ENCODE results near the gene PLEKHA1. TPM values are rescaled to one million over a fixed set of nuclear protein-coding genes. Genes with fewer than 3 reads are reported as not detected.

The PLEKHA1 gene
- total RNA-seq, 2 donors from 2014 or later: 14.2 to 26.5 TPM

- no peak for DNase-seq
- 61 to 64% methylated on average over 2 of the region's 2 CpGs for WGBS, 2 donors
Observed at GRCh38 chr10:122381680-122382079, 7.2 kb downstream of the PLEKHA1 start.

GRCh38 chr10:122386514-122386913, 12.0 kb downstream of the PLEKHA1 start:
- Histone ChIP-seq H3K27me3 (no peaks in the 10 kb centered on the region), H3K27ac (peak overlapping the region in 2 of 4 donors; percentile 9 to 60), H3K4me3 (no peak overlapping the region), H3K36me3 (replicated peaks in 1 of 2; ENCODE audit: insufficient read depth in 1 of 2, low read depth in 2 of 2) (no peaks in the 10 kb centered on the region), H3K4me1 (peaks cover 40% of the 10 kb centered on the region), H3K9me3 (no peaks in the 10 kb centered on the region)
- no peak for TF ChIP-seq POLR2A (IDR thresholded peaks at IDR 0.05)
- TF ChIP-seq CTCF (IDR thresholded peaks at IDR 0.05): no peak
- intact Hi-C loops (cut with DNase I): no loop called here
- ATAC-seq (no peak), DNase-seq (no peak)
- WGBS, 2 donors: 20 to 34% methylated on average over 2 of the region's 2 CpGs

More at GRCh38 chr10:122381680-122382079, 7.2 kb downstream of the PLEKHA1 start:
- no peaks in the 10 kb centered on the region for H3K27me3 ChIP-seq
- no peaks in the 10 kb centered on the region for H3K36me3 ChIP-seq (replicated peaks in 1 of 2; ENCODE audit: insufficient read depth in 1 of 2, low read depth in 2 of 2)
- no peaks in the 10 kb centered on the region for H3K9me3 ChIP-seq
- H3K4me1 ChIP-seq: peaks cover 35% of the 10 kb centered on the region
- no peak overlapping the region for H3K27ac ChIP-seq
- ATAC-seq: no peak
- H3K4me3 ChIP-seq: no peak overlapping the region
- no peak for TF ChIP-seq POLR2A (IDR thresholded peaks at IDR 0.05)
- TF ChIP-seq CTCF (IDR thresholded peaks at IDR 0.05): no peak
- intact Hi-C loops (cut with DNase I): no loop called here

- WGBS, 2 donors: 92 to 95% methylated on average over 2 of the region's 2 CpGs
- TF ChIP-seq POLR2A (IDR thresholded peaks at IDR 0.05) (no peak), CTCF (IDR thresholded peaks at IDR 0.05) (no peak)
- no peaks in the 10 kb centered on the region for H3K9me3 ChIP-seq
- no peak overlapping the region for H3K4me3 ChIP-seq
- DNase-seq (no peak), ATAC-seq (no peak)
- intact Hi-C loops (cut with DNase I): no loop called here
- H3K27ac ChIP-seq: no peak overlapping the region
- peaks cover 37% of the 10 kb centered on the region for H3K4me1 ChIP-seq
- H3K27me3 ChIP-seq: no peaks in the 10 kb centered on the region
- H3K36me3 ChIP-seq (replicated peaks in 1 of 2; ENCODE audit: insufficient read depth in 1 of 2, low read depth in 2 of 2): no peaks in the 10 kb centered on the region
Observed at GRCh38 chr10:122387572-122387971, 13.1 kb downstream of the PLEKHA1 start.

- WGBS, 2 donors: 82 to 89% methylated on average over 1 of the region's 1 CpG
- H3K4me3 ChIP-seq: no peak overlapping the region
- H3K36me3 ChIP-seq (replicated peaks in 1 of 2; ENCODE audit: insufficient read depth in 1 of 2, low read depth in 2 of 2): no peaks in the 10 kb centered on the region
- no peak for TF ChIP-seq CTCF (IDR thresholded peaks at IDR 0.05)
- TF ChIP-seq POLR2A (IDR thresholded peaks at IDR 0.05): no peak
- ATAC-seq (no peak), DNase-seq (no peak)
- H3K27me3 ChIP-seq: no peaks in the 10 kb centered on the region
- intact Hi-C loops (cut with DNase I): no loop called here
- H3K9me3 ChIP-seq: no peaks in the 10 kb centered on the region
- peaks cover 44% of the 10 kb centered on the region for H3K4me1 ChIP-seq
- H3K27ac ChIP-seq: no peak overlapping the region
Observed at GRCh38 chr10:122388287-122388997, 13.9 kb downstream of the PLEKHA1 start.

- H3K27ac ChIP-seq: no peak overlapping the region
- no peaks in the 10 kb centered on the region for H3K9me3 ChIP-seq
- ATAC-seq (no peak), DNase-seq (no peak)
- no peaks in the 10 kb centered on the region for H3K27me3 ChIP-seq
- H3K4me1 ChIP-seq: peaks cover 44% of the 10 kb centered on the region
- 90 to 100% methylated on average over 3 of the region's 3 CpGs for WGBS, 2 donors
- TF ChIP-seq POLR2A (IDR thresholded peaks at IDR 0.05) (no peak), CTCF (IDR thresholded peaks at IDR 0.05) (no peak)
- intact Hi-C loops (cut with DNase I): no loop called here
- no peak overlapping the region for H3K4me3 ChIP-seq
- peaks cover 0 to 5% of the 10 kb centered on the region in 2 donors for H3K36me3 ChIP-seq (replicated peaks in 1 of 2; ENCODE audit: insufficient read depth in 1 of 2, low read depth in 2 of 2)
Observed at GRCh38 chr10:122390271-122390670, 15.8 kb downstream of the PLEKHA1 start.
